PC-3 (cell line): Measurements from ENCODE around the gene HAO2. TPM values are rescaled to one million over a fixed set of nuclear protein-coding genes. Genes with fewer than 3 reads are reported as not detected.

ENCODE experiments used
- ATAC-seq: fragments of 200-7000 bp; cut with Tn5 transposase; 2 replicates; pipeline ENCODE4 v1.9.1; 2020; ENCODE audit warnings: mild to moderate bottlenecking, moderate library complexity
- BruUV-seq: library from RNA; stranded (reverse); fragments of 400-500 nt; replicated peaks from 2 replicates; lab custom pipeline; 2021; lab: Mats Ljungman, UMichigan
- CTCF ChIA-PET: fragments of 300-600 bp; sonication (Branson Sonifier 250); formaldehyde crosslinking; loops from one replicate; lab custom pipeline; 2022; ENCODE audit warnings: antibody characterized with exemption; lab: Charles Lee
- POLR2A ChIA-PET: fragments of 300-600 bp; sonication (Branson Sonifier 250); formaldehyde crosslinking; loops from one replicate; lab custom pipeline; 2022; ENCODE audit warnings: antibody characterized with exemption; ENCODE audit not compliant: unreplicated experiment; lab: Charles Lee
- DNase-seq: peaks from one replicate; pipeline ENCODE4 v3.0.0-alpha.2; 2015
- H2AFZ ChIP-seq: fragments of 300-600 bp; sonication (generic); 2 replicates; pipeline ENCODE4 v1.6.0; 2016; ENCODE audit warnings: antibody characterized with exemption, low read length
- H3F3A ChIP-seq: fragments of 300-600 bp; sonication (generic); one replicate; pipeline ENCODE4 v1.6.0; 2017; ENCODE audit warnings: antibody characterized with exemption, low read length, control low read depth, mild to moderate bottlenecking; ENCODE audit not compliant: unreplicated experiment
- H3K27ac ChIP-seq: fragments of 300-600 bp; sonication (generic); 2 replicates; pipeline ENCODE4 v1.5.1; 2016; ENCODE audit warnings: mild to moderate bottlenecking, low read length
- H3K27me3 ChIP-seq: fragments of 300-600 bp; sonication (generic); 2 replicates; pipeline ENCODE4 v1.6.1; 2016; ENCODE audit warnings: low read length, mixed read lengths
- H3K36me3 ChIP-seq: fragments of 300-600 bp; sonication (generic); 2 replicates; pipeline ENCODE4 v1.6.1; 2016; ENCODE audit warnings: low read depth, mixed run types, low read length, mixed read lengths
- H3K4me1 ChIP-seq: fragments of 300-600 bp; sonication (generic); 2 replicates; pipeline ENCODE4 v1.5.1; 2016; ENCODE audit warnings: low read length; ENCODE audit not compliant: insufficient read depth
- H3K4me2 ChIP-seq: fragments of 300-600 bp; sonication (generic); 2 replicates; pipeline ENCODE4 v1.6.0; 2016; ENCODE audit warnings: low read length
- H3K4me3 ChIP-seq: fragments of 300-600 bp; sonication (generic); 2 replicates; pipeline ENCODE4 v1.5.1; 2016; ENCODE audit warnings: mild to moderate bottlenecking, low read length, mixed read lengths
- H3K79me2 ChIP-seq: fragments of 300-600 bp; sonication (generic); 2 replicates; pipeline ENCODE4 v1.6.1; 2017; ENCODE audit warnings: low read length, mixed read lengths
- H3K9ac ChIP-seq: fragments of 300-600 bp; sonication (generic); 2 replicates; pipeline ENCODE4 v1.6.0; 2016; ENCODE audit warnings: mild to moderate bottlenecking, low read length
- H3K9me2 ChIP-seq: fragments of 300-600 bp; sonication (generic); replicated peaks from 2 replicates; pipeline ENCODE4 v1.6.1; 2016; ENCODE audit warnings: mixed run types, low read length, mixed read lengths
- H3K9me3 ChIP-seq: fragments of 300-600 bp; sonication (generic); 2 replicates; pipeline ENCODE4 v1.6.1; 2016; ENCODE audit warnings: low read length, mixed read lengths
- H4K20me1 ChIP-seq: fragments of 300-600 bp; sonication (generic); 2 replicates; pipeline ENCODE4 v1.6.1; 2016; ENCODE audit warnings: low read length, mixed read lengths
- CTCF ChIP-seq: fragments of 300-600 bp; sonication (generic); conservative IDR thresholded peaks from 2 replicates; pipeline ENCODE4 v1.5.1; 2017; ENCODE audit warnings: antibody characterized with exemption, low read depth, mild to moderate bottlenecking, low read length
- EZH2 ChIP-seq: fragments of 300-600 bp; sonication (generic); IDR thresholded peaks from one replicate; pipeline ENCODE4 v1.6.1; 2017; ENCODE audit warnings: antibody characterized with exemption, mild to moderate bottlenecking, low read length; ENCODE audit not compliant: unreplicated experiment
- EZH2phosphoT487 ChIP-seq: fragments of 300-600 bp; sonication (generic); IDR thresholded peaks from 2 replicates; pipeline ENCODE4 v1.6.1; 2018; ENCODE audit warnings: mild to moderate bottlenecking, antibody characterized with exemption, low read length, borderline replicate concordance
- intact Hi-C: fragments of 100-400 bp; cut with micrococcal nuclease; formaldehyde crosslinking; loops from 2 replicates; pipeline ENCODE4 v1.9.0; 2023
- total RNA-seq: library from RNA; depleted of rRNA; stranded (reverse); fragments of >200 nt; gene quantifications from 2 replicates; pipeline ENCODE4 v1.2.3, GENCODE V29; 2014

Gene HAO2
- total RNA-seq, 1 experiment from 2014 or later: not detected

- no peak overlapping the region for H3K4me3 ChIP-seq
- H3K36me3 ChIP-seq: no peaks in the 10 kb centered on the region
- intact Hi-C loops: no loop called here
- H3K4me1 ChIP-seq: no peaks in the 10 kb centered on the region
- no peaks in the 10 kb centered on the region for H3K9me2 ChIP-seq
- TF ChIP-seq EZH2: no peak
- TF ChIP-seq EZH2phosphoT487: no peak
- no peak for TF ChIP-seq CTCF
- ATAC-seq: no peak
- no peaks in the 10 kb centered on the region for H3K79me2 ChIP-seq
- no peaks in the 10 kb centered on the region for H3K9me3 ChIP-seq
- H4K20me1 ChIP-seq: no peaks in the 10 kb centered on the region
- peaks cover 55% of the 10 kb centered on the region for H3K27me3 ChIP-seq
- no peaks in the 10 kb centered on the region for H3F3A ChIP-seq
- ChIA-PET CTCF (no interaction called here), POLR2A (no interaction called here)
- no TSS peak for BruUV-seq
- DNase-seq: no peak
- H2AFZ ChIP-seq: no peak overlapping the region
- H3K4me2 ChIP-seq: no peak overlapping the region
- no peak overlapping the region for H3K27ac ChIP-seq
- no peak overlapping the region for H3K9ac ChIP-seq
These were observed 27.7 kb upstream of the HAO2 start for GRCh38 chr1:119340861-119341261.

GRCh38 chr1:119341372-119341947 lies 27.1 kb upstream of the HAO2 start:
- no TSS peak for BruUV-seq
- H3K27me3 ChIP-seq: peaks cover 54% of the 10 kb centered on the region
- no peak overlapping the region for H3K4me2 ChIP-seq
- H3K9ac ChIP-seq: no peak overlapping the region
- TF ChIP-seq EZH2phosphoT487: no peak
- no peak for TF ChIP-seq EZH2
- no peak for TF ChIP-seq CTCF
- intact Hi-C loops: no loop called here
- no peaks in the 10 kb centered on the region for H3K4me1 ChIP-seq
- ChIA-PET CTCF (no interaction called here), POLR2A (no interaction called here)
- H3K36me3 ChIP-seq: no peaks in the 10 kb centered on the region
- ATAC-seq (no peak), DNase-seq (no peak)
- H2AFZ ChIP-seq: no peak overlapping the region
- no peaks in the 10 kb centered on the region for H3K9me3 ChIP-seq
- H3K79me2 ChIP-seq: no peaks in the 10 kb centered on the region
- H3K4me3 ChIP-seq: no peak overlapping the region
- no peaks in the 10 kb centered on the region for H3F3A ChIP-seq
- no peak overlapping the region for H3K27ac ChIP-seq
- H3K9me2 ChIP-seq: no peaks in the 10 kb centered on the region
- H4K20me1 ChIP-seq: no peaks in the 10 kb centered on the region

- H3K36me3 ChIP-seq: no peaks in the 10 kb centered on the region
- ChIA-PET POLR2A (no interaction called here), CTCF (no interaction called here)
- peaks cover 39% of the 10 kb centered on the region for H3K27me3 ChIP-seq
- H3K9ac ChIP-seq: no peak overlapping the region
- BruUV-seq: no TSS peak
- H4K20me1 ChIP-seq: no peaks in the 10 kb centered on the region
- no peak overlapping the region for H3K27ac ChIP-seq
- H3K79me2 ChIP-seq: no peaks in the 10 kb centered on the region
- H3K9me2 ChIP-seq: no peaks in the 10 kb centered on the region
- ATAC-seq (no peak), DNase-seq (no peak)
- intact Hi-C loops: no loop called here
- no peak overlapping the region for H3K4me2 ChIP-seq
- no peaks in the 10 kb centered on the region for H3F3A ChIP-seq
- H3K4me1 ChIP-seq: no peaks in the 10 kb centered on the region
- no peak overlapping the region for H2AFZ ChIP-seq
- TF ChIP-seq EZH2 (no peak), CTCF (no peak), EZH2phosphoT487 (no peak)
- H3K4me3 ChIP-seq: no peak overlapping the region
- no peaks in the 10 kb centered on the region for H3K9me3 ChIP-seq
These were observed 23.2 kb upstream of the HAO2 start for GRCh38 chr1:119345398-119345797.
